ENCODE data around the gene LEKR1.

Gene LEKR1

GRCh38 chr3:157058392-157059071, 232.4 kb downstream of the LEKR1 start:
- DNase-seq (ENCODE audit: low read depth in 2 of 2): no peak

GRCh38 chr3:157059181-157059580, 233.0 kb downstream of the LEKR1 start:
- no peak for DNase-seq (ENCODE audit: low read depth in 2 of 2)

GRCh38 chr3:157059661-157060060, 233.5 kb downstream of the LEKR1 start:
- DNase-seq (ENCODE audit: low read depth in 2 of 2): no peak

- no peak for DNase-seq (ENCODE audit: low read depth in 2 of 2)
Measured at GRCh38 chr3:157061265-157061664, 235.1 kb downstream of the LEKR1 start.

GRCh38 chr3:157063469-157063868, 237.3 kb downstream of the LEKR1 start:
- DNase-seq (ENCODE audit: low read depth in 2 of 2): no peak

GRCh38 chr3:157063926-157064325, 237.8 kb downstream of the LEKR1 start:
- no peak for DNase-seq (ENCODE audit: low read depth in 2 of 2)

- DNase-seq (ENCODE audit: low read depth in 2 of 2): no peak
Measured at GRCh38 chr3:157064402-157064801, 238.2 kb downstream of the LEKR1 start.

GRCh38 chr3:157065201-157065600, 239.0 kb downstream of the LEKR1 start:
- no peak for DNase-seq (ENCODE audit: low read depth in 2 of 2)

GRCh38 chr3:157066335-157067098, 240.4 kb downstream of the LEKR1 start:
- no peak for DNase-seq (ENCODE audit: low read depth in 2 of 2)

GRCh38 chr3:157067114-157067513, 241.0 kb downstream of the LEKR1 start:
- no peak for DNase-seq (ENCODE audit: low read depth in 2 of 2)

GRCh38 chr3:157069406-157069805, 243.3 kb downstream of the LEKR1 start:
- DNase-seq (ENCODE audit: low read depth in 2 of 2): no peak

- no peak for DNase-seq (ENCODE audit: low read depth in 2 of 2)
Measured at GRCh38 chr3:157069846-157070677, 243.9 kb downstream of the LEKR1 start.

GRCh38 chr3:157070678-157070999, 244.5 kb downstream of the LEKR1 start:
- no peak for DNase-seq (ENCODE audit: low read depth in 2 of 2)

- no peak for DNase-seq (ENCODE audit: low read depth in 2 of 2)
Measured at GRCh38 chr3:157071744-157072525, 245.8 kb downstream of the LEKR1 start.

GRCh38 chr3:157073810-157074209, 247.7 kb downstream of the LEKR1 start:
- DNase-seq (ENCODE audit: low read depth in 2 of 2): no peak

GRCh38 chr3:157074490-157074889, 248.3 kb downstream of the LEKR1 start:
- DNase-seq (ENCODE audit: low read depth in 2 of 2): no peak

GRCh38 chr3:157074981-157075380, 248.8 kb downstream of the LEKR1 start:
- DNase-seq (ENCODE audit: low read depth in 2 of 2): no peak

GRCh38 chr3:157075693-157076420, 249.7 kb downstream of the LEKR1 start:
- no peak for DNase-seq (ENCODE audit: low read depth in 2 of 2)

- no peak for DNase-seq (ENCODE audit: low read depth in 2 of 2)
Measured at GRCh38 chr3:157077565-157077991, 251.4 kb downstream of the LEKR1 start.

- DNase-seq (ENCODE audit: low read depth in 2 of 2): no peak
Measured at GRCh38 chr3:157078131-157078810, 252.1 kb downstream of the LEKR1 start.

GRCh38 chr3:157078811-157079185, 252.6 kb downstream of the LEKR1 start:
- no peak for DNase-seq (ENCODE audit: low read depth in 2 of 2)

All from stimulated activated CD4-positive, alpha-beta T cell treated with anti-CD3 and anti-CD28 coated beads, Interleukin-1b, Interleukin-23, amount 100 ng/mL, for 1 hour (primary cell).